Keratinocyte (primary cell): ENCODE results near the gene SNRNP27. TPM values are rescaled to one million over a fixed set of nuclear protein-coding genes. Genes with fewer than 3 reads are reported as not detected.

Source experiments
- DNase-seq: peaks from one replicate; pipeline ENCODE4 v3.0.0-alpha.2; 2011; ENCODE audit warnings: low read depth, missing footprints, low spot score
- FAIRE-seq: peaks from 2 replicates; lab custom pipeline; 2011; peaks lifted over from hg19 to GRCh38; lab: Jason Lieb, UNC
- H2AFZ ChIP-seq: 2 replicates; pipeline ENCODE4 v1.6.0; 2012; ENCODE audit warnings: low read length, control low read depth, inconsistent platforms; ENCODE audit not compliant: control insufficient read depth
- H3K27ac ChIP-seq: 2 replicates; pipeline ENCODE4 v1.5.1; 2011; ENCODE audit warnings: low read length; ENCODE audit not compliant: control insufficient read depth, insufficient read depth
- H3K27me3 ChIP-seq: 3 replicates; pipeline ENCODE4 v1.6.0; 2011; ENCODE audit warnings: low read length; ENCODE audit not compliant: control insufficient read depth, insufficient read depth; ENCODE audit errors: extremely low read depth
- H3K36me3 ChIP-seq, 2 experiments: 2 replicates in 1 of 2; 3 replicates in 1 of 2; pipeline ENCODE4 v1.5.1; 2011; ENCODE audit warnings: low read length in 2 of 2, mild to moderate bottlenecking in 1 of 2; ENCODE audit not compliant: control insufficient read depth in 2 of 2, insufficient read depth in 2 of 2; ENCODE audit errors: extremely low read depth in 1 of 2
- H3K4me1 ChIP-seq: 3 replicates; pipeline ENCODE4 v1.5.1; 2011; ENCODE audit warnings: low read length; ENCODE audit not compliant: control insufficient read depth, insufficient read depth; ENCODE audit errors: extremely low read depth
- H3K4me2 ChIP-seq: 3 replicates; pipeline ENCODE4 v1.6.0; 2011; ENCODE audit warnings: low read depth, low read length; ENCODE audit not compliant: control insufficient read depth, insufficient read depth; ENCODE audit errors: extremely low read depth
- H3K4me3 ChIP-seq, 3 experiments: fragments of 200-600 bp in 1 of 3; sonication (generic) in 1 of 3; 2 replicates in 2 of 3; 3 replicates in 1 of 3; pipeline ENCODE4 v1.5.1; 2011 to 2016; ENCODE audit warnings: low read length in 3 of 3, mild to moderate bottlenecking in 3 of 3, control low read depth in 2 of 3, inconsistent platforms in 1 of 3, low read depth in 1 of 3, mixed read lengths in 1 of 3, mixed run types in 1 of 3, moderate library complexity in 1 of 3; ENCODE audit not compliant: control insufficient read depth in 2 of 3, insufficient read depth in 2 of 3; ENCODE audit errors: extremely low read depth in 1 of 3
- H3K79me2 ChIP-seq: 2 replicates; pipeline ENCODE4 v1.6.0; 2012; ENCODE audit warnings: low read length; ENCODE audit not compliant: control insufficient read depth, insufficient read depth
- H3K9ac ChIP-seq: 3 replicates; pipeline ENCODE4 v1.6.0; 2011; ENCODE audit warnings: low read length; ENCODE audit not compliant: control insufficient read depth, insufficient read depth; ENCODE audit errors: extremely low read depth
- H3K9me1 ChIP-seq: 3 replicates; pipeline ENCODE4 v1.6.0; 2011; ENCODE audit warnings: low read length; ENCODE audit not compliant: control insufficient read depth, insufficient read depth; ENCODE audit errors: extremely low read depth
- H3K9me3 ChIP-seq: 2 replicates; pipeline ENCODE4 v1.5.1; 2012; ENCODE audit warnings: low read depth, low read length; ENCODE audit not compliant: control insufficient read depth
- H4K20me1 ChIP-seq: 3 replicates; pipeline ENCODE4 v1.6.0; 2011; ENCODE audit warnings: low read length; ENCODE audit not compliant: control insufficient read depth, insufficient read depth; ENCODE audit errors: extremely low read depth
- CTCF ChIP-seq, 3 experiments: IDR thresholded peaks in 1 of 3; conservative IDR thresholded peaks in 1 of 3; optimal IDR thresholded peaks in 1 of 3; 2 replicates in 2 of 3; 3 replicates in 1 of 3; pipeline versions ENCODE3 to v1.5.1; 2011; ENCODE audit warnings: low read length in 3 of 3, mild to moderate bottlenecking in 3 of 3, moderate library complexity in 2 of 3, control low read depth in 1 of 3, inconsistent platforms in 1 of 3; ENCODE audit not compliant: insufficient read depth in 2 of 3; ENCODE audit errors: extremely low read depth in 1 of 3
- EZH2 ChIP-seq: IDR thresholded peaks from one replicate; pipeline ENCODE4 v1.6.1; 2012; ENCODE audit warnings: inconsistent platforms, mild to moderate bottlenecking, low read length, moderate library complexity
- dilution Hi-C: fragments of 300-500 bp; cut with MboI; formaldehyde crosslinking; loops from one replicate; pipeline ENCODE4 v1.7.0; 2020; ENCODE audit warnings: low sequenced_read_pairs; ENCODE audit not compliant: extremely low pct_ligation_motif_present
- polyA plus RNA-seq, 5 experiments: library from polyadenylated mRNA; depleted of rRNA in 3 of 5; stranded (reverse) in 3 of 5; stranded (forward) in 1 of 5; unstranded in 1 of 5; fragments of >200 nt; gene quantifications; 1 replicate in 1 of 5; 2 replicates in 3 of 5; 3 replicates in 1 of 5; pipeline versions ENCODE4 v1.2.1 to v1.2.3, GENCODE V29; 2011 to 2012; ENCODE audit warnings: missing spikeins in 2 of 5, low read depth in 1 of 5, low replicate concordance in 1 of 5

The SNRNP27 gene
- polyA plus RNA-seq, 1 donor (not counting 4 experiments of a cell fraction or from before 2014, with no cell fraction given), result 41.1 TPM

DNA sequence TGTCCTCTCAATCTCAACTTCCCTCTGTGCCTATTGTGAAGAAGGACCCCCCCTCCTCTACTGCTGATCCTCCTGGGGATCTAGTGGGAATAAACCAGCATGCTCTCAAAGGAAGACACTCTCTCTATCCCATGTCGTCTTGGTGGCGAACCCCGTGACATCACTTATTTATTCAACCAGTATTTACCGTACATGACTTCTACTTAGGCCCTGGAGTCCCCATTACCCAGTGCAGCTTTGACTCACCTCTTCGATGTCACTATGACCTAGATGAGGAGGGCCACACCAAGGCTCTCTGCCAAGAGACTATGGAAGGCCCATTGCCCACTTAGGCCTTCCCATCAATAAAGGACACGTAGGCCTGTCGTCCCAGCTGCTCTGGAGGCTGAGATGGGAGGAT is 51.0 kb downstream of the SNRNP27 start:
- H3K4me3 ChIP-seq, result no peak overlapping the region
- dilution Hi-C loops, result no loop called here
- no peaks in the 10 kb centered on the region for H3K9me3 ChIP-seq
- no peaks in the 10 kb centered on the region for H4K20me1 ChIP-seq
- peak overlapping the region; percentile 93 for H3K27ac ChIP-seq
- no peaks in the 10 kb centered on the region for H3K9me1 ChIP-seq
- H3K4me1 ChIP-seq, result peaks cover 33% of the 10 kb centered on the region
- no peaks in the 10 kb centered on the region for H3K27me3 ChIP-seq
- peaks cover 8 to 21% of the 10 kb centered on the region in 2 experiments for H3K36me3 ChIP-seq
- no peak overlapping the region for H2AFZ ChIP-seq
- H3K4me2 ChIP-seq, result peak overlapping the region; percentile 6
- DNase-seq (no peak), FAIRE-seq (no peak)
- peak overlapping the region; percentile 46 for H3K9ac ChIP-seq
- no peaks in the 10 kb centered on the region for H3K79me2 ChIP-seq
- TF ChIP-seq CTCF (optimal IDR thresholded peaks at IDR 0.05 in 1 of 3, IDR thresholded peaks at IDR 0.05 in 1 of 3, conservative IDR thresholded peaks at IDR 0.05 in 1 of 3; ENCODE audit: extremely low read depth in 1 of 3, insufficient read depth in 2 of 3, low read length in 3 of 3) (no peak), EZH2 (no peak)

DNA sequence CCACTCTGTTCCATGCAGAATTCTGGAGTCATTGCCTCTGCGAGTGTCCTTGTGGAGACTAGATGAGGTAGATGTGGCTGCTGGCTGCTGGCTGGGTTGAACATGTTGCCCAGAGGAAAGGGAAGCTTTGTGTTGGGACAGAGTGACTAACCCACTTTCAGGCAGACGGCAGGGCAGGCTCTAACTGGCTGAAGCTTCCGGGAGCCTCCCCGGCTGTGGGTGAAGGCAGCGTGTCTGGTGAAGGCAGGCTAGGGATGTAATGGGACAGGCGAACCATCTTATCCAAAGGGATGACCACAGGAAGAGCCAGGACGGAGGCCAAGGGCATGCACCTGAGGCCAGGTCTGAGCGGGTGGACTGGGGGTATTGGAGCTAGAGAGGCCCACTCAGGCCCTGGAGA is 51.7 kb downstream of the SNRNP27 start:
- no peak for DNase-seq
- peak overlapping the region; percentile 76 for H3K4me2 ChIP-seq
- H3K27ac ChIP-seq, result peak overlapping the region; percentile 93
- no peaks in the 10 kb centered on the region for H4K20me1 ChIP-seq
- H3K4me1 ChIP-seq, result peaks cover 33% of the 10 kb centered on the region
- no peaks in the 10 kb centered on the region for H3K79me2 ChIP-seq
- peak; percentile 94 for FAIRE-seq
- H3K4me3 ChIP-seq, result peak overlapping the region in 1 of 3 experiments; percentile 21
- no peaks in the 10 kb centered on the region for H3K9me1 ChIP-seq
- no peaks in the 10 kb centered on the region for H3K9me3 ChIP-seq
- dilution Hi-C loops, result no loop called here
- TF ChIP-seq EZH2, result no peak
- TF ChIP-seq CTCF (optimal IDR thresholded peaks at IDR 0.05 in 1 of 3, IDR thresholded peaks at IDR 0.05 in 1 of 3, conservative IDR thresholded peaks at IDR 0.05 in 1 of 3; ENCODE audit: extremely low read depth in 1 of 3, insufficient read depth in 2 of 3, low read length in 3 of 3), result no peak
- H3K36me3 ChIP-seq, result peaks cover 7 to 17% of the 10 kb centered on the region in 2 experiments
- H3K9ac ChIP-seq, result peak overlapping the region; percentile 73
- no peaks in the 10 kb centered on the region for H3K27me3 ChIP-seq
- H2AFZ ChIP-seq, result peak overlapping the region; percentile 7
